ENCODE results near the gene HSD17B8.

The HSD17B8 gene

GRCh38 chr6:33200219-33201146 lies 4.0 kb upstream of the HSD17B8 start, which contains the start of the genes RXRB and SLC39A7:
TSS of gene RXRB (minus strand) at chr6:33200665. CDS start at chr6:33200476, 189 bp downstream.
TSS of gene SLC39A7 (plus strand) at chr6:33200867. CDS start at chr6:33201246, 379 bp downstream.
- Histone ChIP-seq H3K27ac (ENCODE audit: insufficient read depth, low read length, poor library complexity, severe bottlenecking) (peak within 1 kb of the TSS; percentile 97), H3K27me3 (replicated peaks; ENCODE audit: control insufficient read depth, insufficient read depth, low read length, poor library complexity, severe bottlenecking) (no peaks in the 10 kb centered on the region), H3K4me3 (ENCODE audit: insufficient read depth, low read depth, low read length, poor library complexity, severe bottlenecking) (peak within 1 kb of the TSS; percentile 90), H3K9me3 (ENCODE audit: control insufficient read depth, low read length) (no peaks in the 10 kb centered on the region), H3K4me1 (ENCODE audit: control insufficient read depth, insufficient read depth, low read length, poor library complexity, severe bottlenecking) (peaks cover 31% of the 10 kb centered on the region), H3K36me3 (ENCODE audit: control insufficient read depth, insufficient read depth, low read length) (peaks cover 36% of the 10 kb centered on the region)
- peak; percentile 98 to 100 (median 99) for DNase-seq

GRCh38 chr6:33201147-33201545 lies 3.3 kb upstream of the HSD17B8 start:
- Histone ChIP-seq H3K9me3 (ENCODE audit: control insufficient read depth, low read length) (no peaks in the 10 kb centered on the region), H3K4me1 (ENCODE audit: control insufficient read depth, insufficient read depth, low read length, poor library complexity, severe bottlenecking) (peaks cover 33% of the 10 kb centered on the region), H3K4me3 (ENCODE audit: insufficient read depth, low read depth, low read length, poor library complexity, severe bottlenecking) (peak overlapping the region; percentile 90), H3K36me3 (ENCODE audit: control insufficient read depth, insufficient read depth, low read length) (peaks cover 29% of the 10 kb centered on the region), H3K27me3 (replicated peaks; ENCODE audit: control insufficient read depth, insufficient read depth, low read length, poor library complexity, severe bottlenecking) (no peaks in the 10 kb centered on the region), H3K27ac (ENCODE audit: insufficient read depth, low read length, poor library complexity, severe bottlenecking) (peak overlapping the region; percentile 97)
- no peak for DNase-seq

GRCh38 chr6:33201935-33202334 lies 2.5 kb upstream of the HSD17B8 start:
- H3K36me3 ChIP-seq (ENCODE audit: control insufficient read depth, insufficient read depth, low read length): peaks cover 24% of the 10 kb centered on the region
- H3K4me1 ChIP-seq (ENCODE audit: control insufficient read depth, insufficient read depth, low read length, poor library complexity, severe bottlenecking): peaks cover 34% of the 10 kb centered on the region
- no peaks in the 10 kb centered on the region for H3K27me3 ChIP-seq (replicated peaks; ENCODE audit: control insufficient read depth, insufficient read depth, low read length, poor library complexity, severe bottlenecking)
- peak overlapping the region; percentile 90 for H3K4me3 ChIP-seq (ENCODE audit: insufficient read depth, low read depth, low read length, poor library complexity, severe bottlenecking)
- no peak for DNase-seq
- H3K27ac ChIP-seq (ENCODE audit: insufficient read depth, low read length, poor library complexity, severe bottlenecking): no peak overlapping the region
- H3K9me3 ChIP-seq (ENCODE audit: control insufficient read depth, low read length): no peaks in the 10 kb centered on the region

GRCh38 chr6:33202799-33203198 lies 1.7 kb upstream of the HSD17B8 start:
- peaks cover 16% of the 10 kb centered on the region for H3K36me3 ChIP-seq (ENCODE audit: control insufficient read depth, insufficient read depth, low read length)
- H3K4me1 ChIP-seq (ENCODE audit: control insufficient read depth, insufficient read depth, low read length, poor library complexity, severe bottlenecking): peaks cover 42% of the 10 kb centered on the region
- no peak overlapping the region for H3K27ac ChIP-seq (ENCODE audit: insufficient read depth, low read length, poor library complexity, severe bottlenecking)
- no peak overlapping the region for H3K4me3 ChIP-seq (ENCODE audit: insufficient read depth, low read depth, low read length, poor library complexity, severe bottlenecking)
- no peaks in the 10 kb centered on the region for H3K9me3 ChIP-seq (ENCODE audit: control insufficient read depth, low read length)
- no peaks in the 10 kb centered on the region for H3K27me3 ChIP-seq (replicated peaks; ENCODE audit: control insufficient read depth, insufficient read depth, low read length, poor library complexity, severe bottlenecking)
- no peak for DNase-seq

- Histone ChIP-seq H3K27me3 (replicated peaks; ENCODE audit: control insufficient read depth, insufficient read depth, low read length, poor library complexity, severe bottlenecking) (no peaks in the 10 kb centered on the region), H3K4me1 (ENCODE audit: control insufficient read depth, insufficient read depth, low read length, poor library complexity, severe bottlenecking) (peaks cover 45% of the 10 kb centered on the region), H3K4me3 (ENCODE audit: insufficient read depth, low read depth, low read length, poor library complexity, severe bottlenecking) (peak overlapping the region; percentile 75), H3K9me3 (ENCODE audit: control insufficient read depth, low read length) (no peaks in the 10 kb centered on the region), H3K36me3 (ENCODE audit: control insufficient read depth, insufficient read depth, low read length) (peaks cover 11% of the 10 kb centered on the region), H3K27ac (ENCODE audit: insufficient read depth, low read length, poor library complexity, severe bottlenecking) (peak overlapping the region; percentile 76)
- no peak for DNase-seq
Observed at GRCh38 chr6:33203443-33204164, 851 bp upstream of the HSD17B8 start.

- no peaks in the 10 kb centered on the region for H3K9me3 ChIP-seq (ENCODE audit: control insufficient read depth, low read length)
- peaks cover 11% of the 10 kb centered on the region for H3K36me3 ChIP-seq (ENCODE audit: control insufficient read depth, insufficient read depth, low read length)
- peak overlapping the region; percentile 76 for H3K27ac ChIP-seq (ENCODE audit: insufficient read depth, low read length, poor library complexity, severe bottlenecking)
- DNase-seq: no peak
- H3K27me3 ChIP-seq (replicated peaks; ENCODE audit: control insufficient read depth, insufficient read depth, low read length, poor library complexity, severe bottlenecking): no peaks in the 10 kb centered on the region
- H3K4me1 ChIP-seq (ENCODE audit: control insufficient read depth, insufficient read depth, low read length, poor library complexity, severe bottlenecking): peaks cover 45% of the 10 kb centered on the region
- peak overlapping the region; percentile 75 for H3K4me3 ChIP-seq (ENCODE audit: insufficient read depth, low read depth, low read length, poor library complexity, severe bottlenecking)
Observed at GRCh38 chr6:33204165-33204414, 365 bp upstream of the HSD17B8 start.

GRCh38 chr6:33205191-33206026 lies 954 bp downstream of the HSD17B8 start:
- Histone ChIP-seq H3K27ac (ENCODE audit: insufficient read depth, low read length, poor library complexity, severe bottlenecking) (peak overlapping the region; percentile 76), H3K9me3 (ENCODE audit: control insufficient read depth, low read length) (no peaks in the 10 kb centered on the region), H3K27me3 (replicated peaks; ENCODE audit: control insufficient read depth, insufficient read depth, low read length, poor library complexity, severe bottlenecking) (no peaks in the 10 kb centered on the region), H3K36me3 (ENCODE audit: control insufficient read depth, insufficient read depth, low read length) (peaks cover 14% of the 10 kb centered on the region), H3K4me3 (ENCODE audit: insufficient read depth, low read depth, low read length, poor library complexity, severe bottlenecking) (peak overlapping the region; percentile 75), H3K4me1 (ENCODE audit: control insufficient read depth, insufficient read depth, low read length, poor library complexity, severe bottlenecking) (peaks cover 36% of the 10 kb centered on the region)
- DNase-seq: no peak

GRCh38 chr6:33206027-33206863 lies 1.8 kb downstream of the HSD17B8 start:
- Histone ChIP-seq H3K27me3 (replicated peaks; ENCODE audit: control insufficient read depth, insufficient read depth, low read length, poor library complexity, severe bottlenecking) (no peaks in the 10 kb centered on the region), H3K4me3 (ENCODE audit: insufficient read depth, low read depth, low read length, poor library complexity, severe bottlenecking) (no peak overlapping the region), H3K4me1 (ENCODE audit: control insufficient read depth, insufficient read depth, low read length, poor library complexity, severe bottlenecking) (peaks cover 35% of the 10 kb centered on the region), H3K36me3 (ENCODE audit: control insufficient read depth, insufficient read depth, low read length) (peaks cover 18% of the 10 kb centered on the region), H3K27ac (ENCODE audit: insufficient read depth, low read length, poor library complexity, severe bottlenecking) (no peak overlapping the region), H3K9me3 (ENCODE audit: control insufficient read depth, low read length) (no peaks in the 10 kb centered on the region)
- no peak for DNase-seq

Measured in effector memory CD4-positive, alpha-beta T cell (primary cell).